Measurements from ENCODE around the gene HSDL2. TPM values are rescaled to one million over a fixed set of nuclear protein-coding genes. Genes with fewer than 3 reads are reported as not detected.
A peak's percentile ranks its signal among the peaks of the same experiment; 100 is the strongest.

Gene HSDL2
- total RNA-seq, 1 donor from 2014 or later: 20.9 TPM

- H3K9me3 Mint-ChIP-seq: no peaks in the 10 kb centered on the region
- H3K4me3 Mint-ChIP-seq: no peak overlapping the region
- DNase-seq (ENCODE audit: low read depth, low spot score): no peak
- no peak for TF ChIP-seq CTCF (conservative IDR thresholded peaks at IDR 0.05)
- H3K27me3 Mint-ChIP-seq (ENCODE audit: low read depth): no peaks in the 10 kb centered on the region
- no peak overlapping the region for H3K27ac Mint-ChIP-seq (ENCODE audit: unreplicated experiment)
- no peaks in the 10 kb centered on the region for H3K4me1 Mint-ChIP-seq
- H3K36me3 Mint-ChIP-seq (ENCODE audit: low read depth): no peaks in the 10 kb centered on the region
Observed at GRCh38 chr9:112341730-112342129, 38.2 kb upstream of the HSDL2 start.

- peak overlapping the region; percentile 44 for H3K4me3 Mint-ChIP-seq
- peaks cover 2% of the 10 kb centered on the region for H3K9me3 Mint-ChIP-seq
- H3K27me3 Mint-ChIP-seq (ENCODE audit: low read depth): no peaks in the 10 kb centered on the region
- no peaks in the 10 kb centered on the region for H3K36me3 Mint-ChIP-seq (ENCODE audit: low read depth)
- H3K4me1 Mint-ChIP-seq: peaks cover 7% of the 10 kb centered on the region
- TF ChIP-seq CTCF (conservative IDR thresholded peaks at IDR 0.05): no peak
- peak; percentile 25 for DNase-seq (ENCODE audit: low read depth, low spot score)
- peak overlapping the region; percentile 38 for H3K27ac Mint-ChIP-seq (ENCODE audit: unreplicated experiment)
Observed at GRCh38 chr9:112348257-112349007, 31.5 kb upstream of the HSDL2 start.

GRCh38 chr9:112349008-112349333 is 30.9 kb upstream of the HSDL2 start:
- H3K4me1 Mint-ChIP-seq: peaks cover 7% of the 10 kb centered on the region
- no peak overlapping the region for H3K27ac Mint-ChIP-seq (ENCODE audit: unreplicated experiment)
- DNase-seq (ENCODE audit: low read depth, low spot score): no peak
- H3K36me3 Mint-ChIP-seq (ENCODE audit: low read depth): no peaks in the 10 kb centered on the region
- no peaks in the 10 kb centered on the region for H3K27me3 Mint-ChIP-seq (ENCODE audit: low read depth)
- TF ChIP-seq CTCF (conservative IDR thresholded peaks at IDR 0.05): no peak
- peaks cover 2% of the 10 kb centered on the region for H3K9me3 Mint-ChIP-seq
- no peak overlapping the region for H3K4me3 Mint-ChIP-seq

GRCh38 chr9:112351184-112351583 is 28.7 kb upstream of the HSDL2 start:
- H3K4me1 Mint-ChIP-seq: peaks cover 7% of the 10 kb centered on the region
- TF ChIP-seq CTCF (conservative IDR thresholded peaks at IDR 0.05): no peak
- H3K36me3 Mint-ChIP-seq (ENCODE audit: low read depth): no peaks in the 10 kb centered on the region
- peaks cover 2% of the 10 kb centered on the region for H3K9me3 Mint-ChIP-seq
- no peak for DNase-seq (ENCODE audit: low read depth, low spot score)
- no peaks in the 10 kb centered on the region for H3K27me3 Mint-ChIP-seq (ENCODE audit: low read depth)
- H3K4me3 Mint-ChIP-seq: no peak overlapping the region
- no peak overlapping the region for H3K27ac Mint-ChIP-seq (ENCODE audit: unreplicated experiment)

GRCh38 chr9:112352209-112352608 is 27.7 kb upstream of the HSDL2 start:
- no peak overlapping the region for H3K27ac Mint-ChIP-seq (ENCODE audit: unreplicated experiment)
- peaks cover 2% of the 10 kb centered on the region for H3K9me3 Mint-ChIP-seq
- no peaks in the 10 kb centered on the region for H3K27me3 Mint-ChIP-seq (ENCODE audit: low read depth)
- H3K36me3 Mint-ChIP-seq (ENCODE audit: low read depth): no peaks in the 10 kb centered on the region
- DNase-seq (ENCODE audit: low read depth, low spot score): no peak
- peaks cover 7% of the 10 kb centered on the region for H3K4me1 Mint-ChIP-seq
- TF ChIP-seq CTCF (conservative IDR thresholded peaks at IDR 0.05): no peak
- H3K4me3 Mint-ChIP-seq: no peak overlapping the region

All from neural crest cell (in vitro differentiated cells).